NCI-H510A (cell line): ENCODE data around the gene FAN1.

ENCODE experiments used
- DNase-seq: peaks from one replicate; lab custom pipeline; 2025; lab: John Stamatoyannopoulos, UW

Gene FAN1

GRCh38 chr15:30921106-30921505 lies 17.4 kb downstream of the FAN1 start:
- DNase-seq, result no peak

GRCh38 chr15:30921781-30922479 lies 18.2 kb downstream of the FAN1 start:
- no peak for DNase-seq

- no peak for DNase-seq
These were observed 19.0 kb downstream of the FAN1 start for GRCh38 chr15:30922480-30923311.

- no peak for DNase-seq
These were observed 19.7 kb downstream of the FAN1 start for GRCh38 chr15:30923429-30923828.

GRCh38 chr15:30924353-30924752 lies 20.6 kb downstream of the FAN1 start:
- no peak for DNase-seq

- DNase-seq, result no peak
These were observed 22.0 kb downstream of the FAN1 start for GRCh38 chr15:30925686-30926085.

- no peak for DNase-seq
These were observed 22.4 kb downstream of the FAN1 start for GRCh38 chr15:30926161-30926560.

GRCh38 chr15:30927148-30927761 lies 23.5 kb downstream of the FAN1 start:
- DNase-seq, result no peak

GRCh38 chr15:30928076-30928475 lies 24.4 kb downstream of the FAN1 start:
- no peak for DNase-seq

- peak; percentile 39 for DNase-seq
These were observed 25.5 kb downstream of the FAN1 start for GRCh38 chr15:30929064-30929669.

GRCh38 chr15:30929982-30930381 lies 26.3 kb downstream of the FAN1 start:
- no peak for DNase-seq

GRCh38 chr15:30930422-30930821 lies 26.7 kb downstream of the FAN1 start:
- DNase-seq, result no peak

- no peak for DNase-seq
These were observed 29.6 kb downstream of the FAN1 start for GRCh38 chr15:30933293-30933692.

- no peak for DNase-seq
These were observed 35.4 kb downstream of the FAN1 start for GRCh38 chr15:30939161-30939560.

- no peak for DNase-seq
These were observed 36.6 kb downstream of the FAN1 start for GRCh38 chr15:30940359-30940758.

- DNase-seq, result no peak
These were observed 37.8 kb downstream of the FAN1 start for GRCh38 chr15:30941520-30941919.

- no peak for DNase-seq
These were observed 40.1 kb downstream of the FAN1 start for GRCh38 chr15:30943654-30944335.

GRCh38 chr15:30953183-30953582 lies 49.5 kb downstream of the FAN1 start:
- no peak for DNase-seq

- no peak for DNase-seq
These were observed 50.1 kb downstream of the FAN1 start for GRCh38 chr15:30953731-30954378.

- no peak for DNase-seq
These were observed 51.0 kb downstream of the FAN1 start for GRCh38 chr15:30954674-30955073.
